ENCODE measurements around the gene CHRND.

Gene CHRND

GRCh38 chr2:232574674-232575403 is 48.9 kb downstream of the CHRND start:
- Mint-ChIP-seq H3K4me1 (ENCODE audit: low read depth) (no peaks in the 10 kb centered on the region), H3K4me3 (no peak overlapping the region), H3K27me3 (no peaks in the 10 kb centered on the region), H3K36me3 (peaks cover 5% of the 10 kb centered on the region), H3K27ac (no peak overlapping the region), H3K9me3 (ENCODE audit: low read depth) (no peaks in the 10 kb centered on the region)

GRCh38 chr2:232575404-232575746 is 49.4 kb downstream of the CHRND start:
- Mint-ChIP-seq H3K9me3 (ENCODE audit: low read depth) (no peaks in the 10 kb centered on the region), H3K27ac (no peak overlapping the region), H3K36me3 (peaks cover 5% of the 10 kb centered on the region), H3K4me1 (ENCODE audit: low read depth) (no peaks in the 10 kb centered on the region), H3K27me3 (no peaks in the 10 kb centered on the region), H3K4me3 (no peak overlapping the region)

DNA sequence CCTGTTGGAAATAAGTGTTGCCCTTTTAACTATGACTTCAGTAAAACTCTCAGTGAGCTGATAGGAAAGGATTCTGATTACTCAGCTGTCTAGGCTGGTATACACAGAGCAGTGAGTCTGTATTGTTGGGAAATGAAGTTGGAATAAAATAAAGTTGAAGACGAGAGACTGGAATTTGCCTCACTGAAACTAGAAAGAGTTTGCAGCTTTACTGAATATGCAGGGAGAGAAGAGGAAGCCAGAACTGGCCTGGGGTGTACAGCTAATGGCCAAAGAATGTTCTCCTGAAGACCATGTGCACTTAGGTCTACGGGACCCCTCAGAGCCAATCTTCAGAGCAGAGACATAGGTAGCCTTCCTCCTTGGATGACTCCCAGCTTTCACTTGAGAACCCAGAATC is 51.0 kb downstream of the CHRND start:
- no peak overlapping the region for H3K4me3 Mint-ChIP-seq
- no peak overlapping the region for H3K27ac Mint-ChIP-seq
- H3K9me3 Mint-ChIP-seq (ENCODE audit: low read depth): no peaks in the 10 kb centered on the region
- no peaks in the 10 kb centered on the region for H3K27me3 Mint-ChIP-seq
- peaks cover 13% of the 10 kb centered on the region for H3K36me3 Mint-ChIP-seq
- no peaks in the 10 kb centered on the region for H3K4me1 Mint-ChIP-seq (ENCODE audit: low read depth)

DNA sequence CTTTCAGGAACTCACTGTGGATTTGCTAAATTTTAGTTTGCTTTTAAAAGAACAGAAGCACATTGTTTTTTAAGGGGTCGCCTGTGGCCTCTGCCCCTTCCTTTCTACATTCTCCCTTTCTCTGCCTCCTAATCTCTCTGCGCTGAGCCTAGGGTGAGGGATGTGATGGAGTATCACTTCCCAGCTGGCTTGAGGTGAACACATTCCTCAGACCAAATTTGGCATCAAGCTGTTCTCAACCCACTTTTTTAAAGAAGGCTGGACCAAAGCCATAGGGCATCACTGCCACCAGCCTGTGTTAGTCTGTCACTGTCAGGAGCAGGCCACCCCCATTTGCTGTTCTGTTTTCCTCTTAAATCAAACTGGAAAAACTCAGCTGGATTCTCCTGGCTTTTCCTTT is 51.9 kb downstream of the CHRND start:
- H3K36me3 Mint-ChIP-seq: peaks cover 20% of the 10 kb centered on the region
- H3K27ac Mint-ChIP-seq: no peak overlapping the region
- H3K9me3 Mint-ChIP-seq (ENCODE audit: low read depth): no peaks in the 10 kb centered on the region
- no peak overlapping the region for H3K4me3 Mint-ChIP-seq
- H3K4me1 Mint-ChIP-seq (ENCODE audit: low read depth): no peaks in the 10 kb centered on the region
- H3K27me3 Mint-ChIP-seq: no peaks in the 10 kb centered on the region

DNA sequence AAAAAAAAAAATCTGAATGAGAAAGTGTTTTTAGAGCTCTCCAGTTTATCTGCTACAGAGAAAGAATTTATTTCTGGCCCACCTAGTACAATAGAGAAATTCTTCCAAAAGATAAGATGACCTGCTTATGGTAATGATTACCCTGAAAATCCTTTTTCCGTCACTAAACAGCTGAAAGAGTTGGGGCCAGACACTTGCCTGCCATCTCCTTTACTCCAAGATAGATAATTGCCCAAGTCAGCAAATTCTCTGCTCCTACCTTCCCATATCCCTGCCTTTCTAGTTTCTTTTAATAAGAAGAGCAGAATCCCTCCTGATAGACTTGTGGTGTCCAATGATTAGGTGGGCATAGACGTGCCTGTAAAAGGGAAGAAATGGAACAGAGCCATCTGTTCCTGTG is 52.7 kb downstream of the CHRND start:
- H3K36me3 Mint-ChIP-seq: peaks cover 26% of the 10 kb centered on the region
- no peaks in the 10 kb centered on the region for H3K9me3 Mint-ChIP-seq (ENCODE audit: low read depth)
- no peaks in the 10 kb centered on the region for H3K27me3 Mint-ChIP-seq
- no peak overlapping the region for H3K27ac Mint-ChIP-seq
- H3K4me1 Mint-ChIP-seq (ENCODE audit: low read depth): no peaks in the 10 kb centered on the region
- no peak overlapping the region for H3K4me3 Mint-ChIP-seq

GRCh38 chr2:232580648-232580981 is 54.7 kb downstream of the CHRND start:
- Mint-ChIP-seq H3K36me3 (peaks cover 36% of the 10 kb centered on the region), H3K27ac (no peak overlapping the region), H3K9me3 (ENCODE audit: low read depth) (no peaks in the 10 kb centered on the region), H3K27me3 (no peaks in the 10 kb centered on the region), H3K4me3 (no peak overlapping the region), H3K4me1 (ENCODE audit: low read depth) (no peaks in the 10 kb centered on the region)

DNA sequence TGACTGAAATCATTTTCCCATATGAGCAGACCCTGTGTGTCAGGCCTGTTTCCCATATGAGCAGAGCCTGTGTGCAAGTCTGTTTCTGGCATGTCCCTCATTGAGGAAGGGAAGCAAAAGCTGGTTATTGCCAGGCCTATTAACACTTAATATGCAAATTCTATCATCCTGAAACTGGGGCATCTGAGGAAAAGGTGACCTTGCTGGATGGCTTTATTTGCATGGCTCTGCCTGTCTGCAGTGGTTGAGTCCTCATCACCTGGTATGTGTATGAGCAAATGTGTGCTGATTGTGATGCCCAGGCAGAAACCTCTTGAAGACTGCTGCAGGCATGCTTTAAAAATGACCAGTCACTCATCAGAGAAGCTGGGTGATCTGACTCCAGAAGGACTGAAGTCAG is 55.8 kb downstream of the CHRND start:
- no peak overlapping the region for H3K4me3 Mint-ChIP-seq
- H3K36me3 Mint-ChIP-seq: peaks cover 32% of the 10 kb centered on the region
- H3K27me3 Mint-ChIP-seq: no peaks in the 10 kb centered on the region

GRCh38 chr2:232584238-232584637 is 58.3 kb downstream of the CHRND start:
- peaks cover 31% of the 10 kb centered on the region for H3K36me3 Mint-ChIP-seq
- no peaks in the 10 kb centered on the region for H3K4me1 Mint-ChIP-seq (ENCODE audit: low read depth)
- H3K27me3 Mint-ChIP-seq: no peaks in the 10 kb centered on the region

More for the DNA sequence above, 55.8 kb downstream of the CHRND start:
- Mint-ChIP-seq H3K9me3 (ENCODE audit: low read depth) (no peaks in the 10 kb centered on the region), H3K4me1 (ENCODE audit: low read depth) (no peaks in the 10 kb centered on the region), H3K27ac (no peak overlapping the region)

More at GRCh38 chr2:232584238-232584637, 58.3 kb downstream of the CHRND start:
- no peak overlapping the region for H3K4me3 Mint-ChIP-seq
- H3K9me3 Mint-ChIP-seq (ENCODE audit: low read depth): no peaks in the 10 kb centered on the region
- no peak overlapping the region for H3K27ac Mint-ChIP-seq

Data from activated naive CD8-positive, alpha-beta T cell (primary cell).